ENCODE results near the gene SDK2.

The SDK2 gene

GRCh38 chr17:73644145-73645049 lies at the start of gene SDK2:
Gene SDK2 (minus strand): TSS chr17:73644445. CDS start chr17:73644088, 357 bp downstream.
- no peak for DNase-seq (ENCODE audit: low read depth)

GRCh38 chr17:73693071-73693470 lies 48.8 kb upstream of the SDK2 start:
- no peak for DNase-seq (ENCODE audit: low read depth)

GRCh38 chr17:73691321-73691766 lies 47.1 kb upstream of the SDK2 start:
- no peak for DNase-seq (ENCODE audit: low read depth)

- no peak for DNase-seq (ENCODE audit: low read depth)
These were observed 46.4 kb upstream of the SDK2 start for GRCh38 chr17:73690676-73691075.

- DNase-seq (ENCODE audit: low read depth) = no peak
These were observed 45.5 kb upstream of the SDK2 start for GRCh38 chr17:73689596-73690275.

- DNase-seq (ENCODE audit: low read depth) = no peak
These were observed 42.7 kb upstream of the SDK2 start for GRCh38 chr17:73686961-73687360.

GRCh38 chr17:73686126-73686525 lies 41.9 kb upstream of the SDK2 start:
- no peak for DNase-seq (ENCODE audit: low read depth)

GRCh38 chr17:73684183-73684582 lies 39.9 kb upstream of the SDK2 start:
- no peak for DNase-seq (ENCODE audit: low read depth)

- no peak for DNase-seq (ENCODE audit: low read depth)
These were observed 39.5 kb upstream of the SDK2 start for GRCh38 chr17:73683771-73684170.

- no peak for DNase-seq (ENCODE audit: low read depth)
These were observed 37.7 kb upstream of the SDK2 start for GRCh38 chr17:73681946-73682345.

- no peak for DNase-seq (ENCODE audit: low read depth)
These were observed 35.2 kb upstream of the SDK2 start for GRCh38 chr17:73679476-73679875.

GRCh38 chr17:73678999-73679398 lies 34.8 kb upstream of the SDK2 start:
- no peak for DNase-seq (ENCODE audit: low read depth)

GRCh38 chr17:73669771-73670170 lies 25.5 kb upstream of the SDK2 start:
- DNase-seq (ENCODE audit: low read depth) = no peak

GRCh38 chr17:73667181-73667959 lies 23.1 kb upstream of the SDK2 start:
- no peak for DNase-seq (ENCODE audit: low read depth)

- no peak for DNase-seq (ENCODE audit: low read depth)
These were observed 19.4 kb upstream of the SDK2 start for GRCh38 chr17:73663614-73664013.

GRCh38 chr17:73660366-73660765 lies 16.1 kb upstream of the SDK2 start:
- DNase-seq (ENCODE audit: low read depth) = no peak

GRCh38 chr17:73658821-73659515 lies 14.7 kb upstream of the SDK2 start:
- DNase-seq (ENCODE audit: low read depth) = no peak

GRCh38 chr17:73657473-73658116 lies 13.3 kb upstream of the SDK2 start:
- DNase-seq (ENCODE audit: low read depth) = no peak

GRCh38 chr17:73654241-73654640 lies 10.0 kb upstream of the SDK2 start:
- no peak for DNase-seq (ENCODE audit: low read depth)

GRCh38 chr17:73653810-73654209 lies 9.6 kb upstream of the SDK2 start:
- no peak for DNase-seq (ENCODE audit: low read depth)

- DNase-seq (ENCODE audit: low read depth) = no peak
These were observed 8.7 kb upstream of the SDK2 start for GRCh38 chr17:73652886-73653480.
